OCI-M2 (cell line): ENCODE results near the gene GOLGA6L1.
"Not testable (repeated sequence)": the region's sequence is repeated elsewhere in the genome, so short reads cannot be mapped to it uniquely, and the experiment has no call there.

Source experiments
- DNase-seq: peaks from one replicate; lab custom pipeline; 2025; ENCODE audit not compliant: unreplicated experiment; lab: John Stamatoyannopoulos, UW

Gene GOLGA6L1

GRCh38 chr15:23136722-23137121 is at the start of gene GOLGA6L1:
Gene GOLGA6L1 (minus strand): TSS chr15:23136822. CDS start chr15:23136731, 91 bp downstream.
- not testable (repeated sequence) for DNase-seq

GRCh38 chr15:23181201-23181600 is 44.6 kb upstream of the GOLGA6L1 start:
- not testable (repeated sequence) for DNase-seq

GRCh38 chr15:23180547-23180927 is 43.9 kb upstream of the GOLGA6L1 start:
- DNase-seq: not testable (repeated sequence)

- not testable (repeated sequence) for DNase-seq
Observed at GRCh38 chr15:23179768-23180546, 43.3 kb upstream of the GOLGA6L1 start.

- DNase-seq: not testable (repeated sequence)
Observed at GRCh38 chr15:23176683-23177082, 40.1 kb upstream of the GOLGA6L1 start.

GRCh38 chr15:23175606-23176005 is 39.0 kb upstream of the GOLGA6L1 start:
- not testable (repeated sequence) for DNase-seq

- DNase-seq: not testable (repeated sequence)
Observed at GRCh38 chr15:23174609-23175140, 38.1 kb upstream of the GOLGA6L1 start.

- not testable (repeated sequence) for DNase-seq
Observed at GRCh38 chr15:23132787-23133186, 3.8 kb downstream of the GOLGA6L1 start.

- no peak for DNase-seq
Observed at GRCh38 chr15:23118208-23118607, 18.4 kb downstream of the GOLGA6L1 start.

- DNase-seq: no peak
Observed at GRCh38 chr15:23095796-23096195, 40.8 kb downstream of the GOLGA6L1 start.

GRCh38 chr15:23083115-23083514 is 53.5 kb downstream of the GOLGA6L1 start:
- DNase-seq: no peak

GRCh38 chr15:23081996-23082737 is 54.5 kb downstream of the GOLGA6L1 start:
- not testable (repeated sequence) for DNase-seq

- no peak for DNase-seq
Observed at GRCh38 chr15:23081271-23081670, 55.4 kb downstream of the GOLGA6L1 start.

GRCh38 chr15:23079766-23080165 is 56.9 kb downstream of the GOLGA6L1 start:
- DNase-seq: no peak
